ENCODE results near the gene PLEK. TPM values are rescaled to one million over a fixed set of nuclear protein-coding genes. Genes with fewer than 3 reads are reported as not detected.

PLEK gene
- total and polyA plus RNA-seq, 2 of the 13 experiments (the other 11 are each of a cell fraction or from before 2014, with no cell fraction given), result not detected

DNA sequence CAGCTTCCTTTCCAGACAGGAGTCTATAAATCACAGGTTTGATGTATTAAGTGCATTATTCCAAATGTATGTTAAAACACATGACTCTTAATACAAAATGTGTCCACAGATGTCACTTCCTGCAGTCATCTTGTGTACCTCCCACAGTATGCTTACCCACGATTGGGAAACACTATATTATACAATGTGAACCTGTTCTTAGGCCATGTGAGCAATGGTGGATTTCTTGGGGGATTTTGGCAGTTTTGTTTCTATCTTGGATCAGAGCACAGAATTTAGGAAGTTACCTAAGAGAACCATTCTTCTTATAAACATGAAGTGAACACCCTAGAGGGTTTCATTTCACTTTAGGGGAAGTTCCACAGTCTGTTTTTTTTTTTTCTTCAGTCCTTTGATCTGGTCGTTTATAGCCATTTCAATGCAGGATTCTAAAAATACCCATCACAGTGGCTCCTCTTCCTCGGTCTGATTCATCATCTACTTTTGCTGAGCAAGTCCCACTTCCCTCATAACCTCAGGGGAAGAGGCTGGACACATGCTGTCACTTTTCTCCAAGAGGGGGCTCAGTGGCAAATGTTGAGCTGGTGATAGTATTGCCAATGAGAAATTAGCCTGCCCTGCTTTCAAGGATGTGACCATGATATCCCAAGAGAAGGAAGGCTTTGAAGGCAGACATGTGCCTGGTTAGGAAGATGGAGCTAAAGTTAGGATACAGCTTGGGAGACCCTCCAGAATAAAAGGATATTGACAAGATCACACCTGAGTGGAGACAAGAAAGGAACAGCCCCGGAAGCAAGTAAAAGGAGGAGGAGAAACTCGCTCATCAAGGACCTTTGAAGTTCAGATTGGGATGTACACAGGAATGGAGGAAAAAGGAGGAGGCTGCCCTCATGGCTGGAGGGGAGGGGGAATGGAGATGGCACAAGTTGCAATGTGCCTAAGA is 22.6 kb downstream of the PLEK start (continued):
- no peak for TF ChIP-seq ZNF484 (CRISPR knock-in tag; IDR thresholded peaks at IDR 0.05; ENCODE audit: borderline replicate concordance, low read depth)
- TF ChIP-seq PHF8 (CRISPR knock-in tag; IDR thresholded peaks at IDR 0.05), result no peak
- TF ChIP-seq, protein P1, sequence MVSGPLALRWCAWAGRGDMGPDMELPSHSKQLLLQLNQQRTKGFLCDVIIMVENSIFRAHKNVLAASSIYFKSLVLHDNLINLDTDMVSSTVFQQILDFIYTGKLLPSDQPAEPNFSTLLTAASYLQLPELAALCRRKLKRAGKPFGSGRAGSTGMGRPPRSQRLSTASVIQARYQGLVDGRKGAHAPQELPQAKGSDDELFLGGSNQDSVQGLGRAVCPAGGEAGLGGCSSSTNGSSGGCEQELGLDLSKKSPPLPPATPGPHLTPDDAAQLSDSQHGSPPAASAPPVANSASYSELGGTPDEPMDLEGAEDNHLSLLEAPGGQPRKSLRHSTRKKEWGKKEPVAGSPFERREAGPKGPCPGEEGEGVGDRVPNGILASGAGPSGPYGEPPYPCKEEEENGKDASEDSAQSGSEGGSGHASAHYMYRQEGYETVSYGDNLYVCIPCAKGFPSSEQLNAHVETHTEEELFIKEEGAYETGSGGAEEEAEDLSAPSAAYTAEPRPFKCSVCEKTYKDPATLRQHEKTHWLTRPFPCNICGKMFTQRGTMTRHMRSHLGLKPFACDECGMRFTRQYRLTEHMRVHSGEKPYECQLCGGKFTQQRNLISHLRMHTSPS (CRISPR knock-in tag; IDR thresholded peaks at IDR 0.05; ENCODE audit: low read depth), result no peak
- TF ChIP-seq ZNF556 (CRISPR knock-in tag; IDR thresholded peaks at IDR 0.05; ENCODE audit: borderline replicate concordance), result no peak
- TF ChIP-seq KDM3A (CRISPR knock-in tag; IDR thresholded peaks at IDR 0.05; ENCODE audit: low read depth), result no peak
- TF ChIP-seq NR3C1 (CRISPR knock-in tag; IDR thresholded peaks at IDR 0.05), result no peak

DNA sequence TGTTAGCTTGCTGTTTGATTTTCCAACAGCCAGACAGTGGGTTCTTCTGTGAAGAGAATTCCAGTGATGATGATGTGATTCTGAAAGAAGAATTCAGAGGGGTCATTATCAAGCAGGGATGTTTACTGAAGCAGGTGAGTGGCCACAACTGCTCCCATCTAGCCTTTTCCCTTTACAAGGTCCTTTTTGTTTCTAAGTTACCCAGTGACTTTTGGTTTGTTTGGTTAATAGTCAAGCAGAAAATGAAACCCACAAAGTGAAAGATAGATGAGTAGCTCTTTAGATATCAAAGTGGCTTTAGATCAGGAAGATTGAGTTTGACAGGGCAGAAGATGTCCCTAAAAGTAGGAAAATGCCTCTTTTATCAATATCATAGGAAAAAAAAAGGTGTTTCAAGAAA is 23.3 kb downstream of the PLEK start:
- Histone ChIP-seq H3K27me3 (ENCODE audit: control insufficient read depth in 1 of 2, insufficient read depth in 2 of 2, low read length in 2 of 2) (peaks cover 0 to 9% of the 10 kb centered on the region in 2 experiments; a peak in 1 of 5 replicates), H3K4me2 (ENCODE audit: low read depth, low read length) (no peak overlapping the region), H3K27ac (ENCODE audit: extremely low read length, insufficient read depth, low read length) (no peak overlapping the region), H3K9ac (ENCODE audit: insufficient read depth, low read depth, low read length) (no peak overlapping the region), H2AFZ (ENCODE audit: low read length) (no peak overlapping the region), H3K4me1 (ENCODE audit: insufficient read depth, low read length) (0 out of 2 replicates have a peak, but pooled peaks cover 5% of the 10 kb centered on the region), H4K20me1 (ENCODE audit: insufficient read depth, low read length) (no peaks in the 10 kb centered on the region), H3K9me3 (ENCODE audit: low read length) (no peaks in the 10 kb centered on the region), H3K79me2 (ENCODE audit: insufficient read depth, low read length) (no peaks in the 10 kb centered on the region), H3K4me3 (replicated peaks in 1 of 3; ENCODE audit: insufficient read depth in 1 of 3, low read depth in 2 of 3, low read length in 3 of 3) (no peak overlapping the region), H3K36me3 (replicated peaks in 1 of 2; ENCODE audit: control insufficient read depth in 1 of 2, insufficient read depth in 2 of 2, low read length in 2 of 2) (no peaks in the 10 kb centered on the region)
- CTCF ChIA-PET (ENCODE audit: low intra/inter-chr PET ratio, low total read pairs), result no interaction called here
- DNase-seq (ENCODE audit: low spot score) (peak; percentile 15), FAIRE-seq (no peak), ATAC-seq (no peak)
- no peak for TF ChIP-seq SIX4 (CRISPR knock-in tag; IDR thresholded peaks at IDR 0.05)
- TF ChIP-seq, protein P2, sequence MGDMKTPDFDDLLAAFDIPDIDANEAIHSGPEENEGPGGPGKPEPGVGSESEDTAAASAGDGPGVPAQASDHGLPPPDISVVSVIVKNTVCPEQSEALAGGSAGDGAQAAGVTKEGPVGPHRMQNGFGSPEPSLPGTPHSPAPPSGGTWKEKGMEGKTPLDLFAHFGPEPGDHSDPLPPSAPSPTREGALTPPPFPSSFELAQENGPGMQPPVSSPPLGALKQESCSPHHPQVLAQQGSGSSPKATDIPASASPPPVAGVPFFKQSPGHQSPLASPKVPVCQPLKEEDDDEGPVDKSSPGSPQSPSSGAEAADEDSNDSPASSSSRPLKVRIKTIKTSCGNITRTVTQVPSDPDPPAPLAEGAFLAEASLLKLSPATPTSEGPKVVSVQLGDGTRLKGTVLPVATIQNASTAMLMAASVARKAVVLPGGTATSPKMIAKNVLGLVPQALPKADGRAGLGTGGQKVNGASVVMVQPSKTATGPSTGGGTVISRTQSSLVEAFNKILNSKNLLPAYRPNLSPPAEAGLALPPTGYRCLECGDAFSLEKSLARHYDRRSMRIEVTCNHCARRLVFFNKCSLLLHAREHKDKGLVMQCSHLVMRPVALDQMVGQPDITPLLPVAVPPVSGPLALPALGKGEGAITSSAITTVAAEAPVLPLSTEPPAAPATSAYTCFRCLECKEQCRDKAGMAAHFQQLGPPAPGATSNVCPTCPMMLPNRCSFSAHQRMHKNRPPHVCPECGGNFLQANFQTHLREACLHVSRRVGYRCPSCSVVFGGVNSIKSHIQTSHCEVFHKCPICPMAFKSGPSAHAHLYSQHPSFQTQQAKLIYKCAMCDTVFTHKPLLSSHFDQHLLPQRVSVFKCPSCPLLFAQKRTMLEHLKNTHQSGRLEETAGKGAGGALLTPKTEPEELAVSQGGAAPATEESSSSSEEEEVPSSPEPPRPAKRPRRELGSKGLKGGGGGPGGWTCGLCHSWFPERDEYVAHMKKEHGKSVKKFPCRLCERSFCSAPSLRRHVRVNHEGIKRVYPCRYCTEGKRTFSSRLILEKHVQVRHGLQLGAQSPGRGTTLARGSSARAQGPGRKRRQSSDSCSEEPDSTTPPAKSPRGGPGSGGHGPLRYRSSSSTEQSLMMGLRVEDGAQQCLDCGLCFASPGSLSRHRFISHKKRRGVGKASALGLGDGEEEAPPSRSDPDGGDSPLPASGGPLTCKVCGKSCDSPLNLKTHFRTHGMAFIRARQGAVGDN (CRISPR knock-in tag; IDR thresholded peaks at IDR 0.05), result no peak
- TF ChIP-seq ZNF263 (CRISPR knock-in tag; IDR thresholded peaks at IDR 0.05), result no peak
- intact Hi-C loops (cut with micrococcal nuclease; ENCODE audit: unreplicated experiment) (no loop called here), in situ Hi-C loops (cut with HindIII; ENCODE audit: extremely low pct_ligation_motif_present, low pct_unique_long_range_greater_than_20kb) (no loop called here)
- POLR2A ChIA-PET, result no interaction called here
- BruUV-seq (replicated peaks), result no TSS peak

Measured in HepG2 (cell line).